HCT116 (cell line): ENCODE measurements around the gene FABP3. TPM values are rescaled to one million over a fixed set of nuclear protein-coding genes. Genes with fewer than 3 reads are reported as not detected.

ENCODE experiments used
- ATAC-seq: fragments of 200-7000 bp; cut with Tn5 transposase; 2 replicates; pipeline ENCODE4 v1.9.1; 2020; ENCODE audit warnings: mild to moderate bottlenecking, moderate library complexity
- BruUV-seq: library from RNA; stranded (reverse); fragments of 400-500 nt; replicated peaks from 2 replicates; lab custom pipeline; 2021; lab: Mats Ljungman, UMichigan
- CTCF ChIA-PET: fragments of 300-600 bp; sonication (Branson Sonifier 250); formaldehyde crosslinking; loops from one replicate; lab custom pipeline; 2021; ENCODE audit warnings: antibody characterized with exemption; lab: Charles Lee
- POLR2A ChIA-PET: fragments of 300-600, 350-600 bp; sonication (Branson Sonifier 250); formaldehyde crosslinking; loops from one replicate; lab custom pipeline; 2021; ENCODE audit warnings: antibody characterized with exemption; lab: Charles Lee
- RAD21 ChIA-PET, 2 experiments: fragments of 300-600 bp; sonication (Branson Sonifier 250); formaldehyde crosslinking; loops; one replicate each; lab custom pipeline; 2023; ENCODE audit warnings: low total read pairs in 2 of 2; ENCODE audit not compliant: uncharacterized antibody in 2 of 2, unreplicated experiment in 2 of 2, low non-redundant PET in 1 of 2; lab: Charles Lee
- DNase-seq: peaks from one replicate; pipeline ENCODE4 v3.0.0-alpha.2; 2010; ENCODE audit warnings: low read depth, low spot score
- H2AFZ ChIP-seq: fragments of 200-600 bp; shearing (Covaris generic), sonication (generic); 2 replicates; pipeline ENCODE4 v1.6.1; 2017; ENCODE audit warnings: low read depth, mixed run types, mixed read lengths, antibody characterized with exemption, low read length; ENCODE audit not compliant: poor library complexity, severe bottlenecking
- H3K27ac ChIP-seq: 2 replicates; pipeline ENCODE4 v1.5.1; 2012; ENCODE audit warnings: low read depth, low read length
- H3K27me3 ChIP-seq: fragments of 200-600 bp; sonication (generic); 2 replicates; pipeline ENCODE4 v1.6.1; 2016; ENCODE audit warnings: mixed run types, low read length, mixed read lengths; ENCODE audit not compliant: insufficient read depth
- H3K36me3 ChIP-seq, 2 experiments: fragments of 200-500 bp in 1 of 2; fragments of 200-600 bp in 1 of 2; sonication (Bioruptor generic) in 1 of 2; sonication (generic) in 1 of 2; 2 replicates each; pipeline versions ENCODE4 v1.5.1 to v1.6.1; 2014 to 2016; ENCODE audit warnings: low read length in 2 of 2, inconsistent platforms in 1 of 2, mixed read lengths in 1 of 2, mixed run types in 1 of 2; ENCODE audit not compliant: insufficient read depth in 2 of 2, control insufficient read depth in 1 of 2
- H3K4me1 ChIP-seq, 2 experiments: fragments of 200-600 bp in 1 of 2; sonication (generic) in 1 of 2; 2 replicates each; pipeline versions ENCODE4 v1.5.1 to v1.6.1; 2012 to 2017; ENCODE audit warnings: low read length in 2 of 2, inconsistent platforms in 1 of 2, mild to moderate bottlenecking in 1 of 2, mixed read lengths in 1 of 2, mixed run types in 1 of 2, moderate library complexity in 1 of 2; ENCODE audit not compliant: insufficient read depth in 2 of 2, control insufficient read depth in 1 of 2
- H3K4me2 ChIP-seq: fragments of 200-600 bp; sonication (generic); 2 replicates; pipeline ENCODE4 v1.6.1; 2017; ENCODE audit warnings: mixed run types, low read length, mixed read lengths
- H3K4me3 ChIP-seq, 2 experiments: fragments of 200-600 bp in 1 of 2; sonication (generic) in 1 of 2; replicated peaks in 1 of 2; 2 replicates each; pipeline ENCODE4 v1.5.1; 2011 to 2016; ENCODE audit warnings: low read length in 2 of 2, control low read depth in 1 of 2, low read depth in 1 of 2, mild to moderate bottlenecking in 1 of 2, mixed read lengths in 1 of 2, mixed run types in 1 of 2
- H3K79me2 ChIP-seq: fragments of 200-600 bp; sonication (generic); 2 replicates; pipeline ENCODE4 v1.6.1; 2017; ENCODE audit warnings: mild to moderate bottlenecking, mixed run types, low read length, moderate library complexity, mixed read lengths; ENCODE audit not compliant: insufficient read depth
- H3K9ac ChIP-seq: fragments of 200-600 bp; sonication (generic); 2 replicates; pipeline ENCODE4 v1.6.1; 2016; ENCODE audit warnings: low read length, mixed read lengths
- H3K9me2 ChIP-seq: fragments of 200-600 bp; sonication (generic), shearing (Covaris generic); 2 replicates; pipeline ENCODE4 v1.6.1; 2017; ENCODE audit warnings: mixed run types, mild to moderate bottlenecking, moderate library complexity; ENCODE audit not compliant: insufficient read depth
- H3K9me3 ChIP-seq, 2 experiments: fragments of 200-500 bp in 1 of 2; fragments of 200-600 bp in 1 of 2; sonication (Bioruptor generic) in 1 of 2; sonication (generic) in 1 of 2; 2 replicates each; pipeline ENCODE4 v1.6.1; 2014 to 2017; ENCODE audit warnings: low read length in 2 of 2, mixed read lengths in 2 of 2, inconsistent platforms in 1 of 2, low read depth in 1 of 2, mild to moderate bottlenecking in 1 of 2, mixed run types in 1 of 2, moderate library complexity in 1 of 2; ENCODE audit not compliant: control insufficient read depth in 1 of 2, insufficient read depth in 1 of 2
- H4K20me1 ChIP-seq: fragments of 200-600 bp; sonication (generic), shearing (Covaris generic); 2 replicates; pipeline ENCODE4 v1.6.1; 2017; ENCODE audit warnings: mixed run types, mild to moderate bottlenecking, moderate library complexity; ENCODE audit not compliant: insufficient read depth
- ATF3 ChIP-seq: IDR thresholded peaks from 2 replicates; pipeline ENCODE4 v1.6.1; 2012
- CBX3 ChIP-seq: IDR thresholded peaks from 2 replicates; pipeline ENCODE4 v1.6.1; 2012; ENCODE audit warnings: low read depth
- EGR1 ChIP-seq: IDR thresholded peaks from 2 replicates; pipeline ENCODE4 v1.6.1; 2012; ENCODE audit warnings: low read depth
- EZH2 ChIP-seq: fragments of 200-600 bp; sonication (generic); IDR thresholded peaks from 2 replicates; pipeline ENCODE4 v1.6.1; 2017; ENCODE audit warnings: antibody characterized with exemption, mixed run types
- EZH2phosphoT487 ChIP-seq: fragments of 200-600 bp; IDR thresholded peaks from 2 replicates; pipeline ENCODE4 v1.6.1; 2018; ENCODE audit warnings: antibody characterized with exemption, borderline replicate concordance
- FOSL1 ChIP-seq: IDR thresholded peaks from 2 replicates; pipeline ENCODE4 v1.6.1; 2012; ENCODE audit warnings: low read depth
- JUND ChIP-seq: IDR thresholded peaks from 2 replicates; pipeline ENCODE4 v1.6.1; 2012
- POLR2A ChIP-seq: IDR thresholded peaks from 2 replicates; pipeline ENCODE4 v1.7.0; 2011; ENCODE audit warnings: borderline replicate concordance; ENCODE audit not compliant: insufficient read depth, insufficient read length; ENCODE audit errors: extremely low read depth
- POLR2AphosphoS5 ChIP-seq: IDR thresholded peaks from 2 replicates; pipeline ENCODE4 v1.6.1; 2011; ENCODE audit warnings: mild to moderate bottlenecking, low read depth, low read length, moderate library complexity
- RAD21 ChIP-seq: IDR thresholded peaks from 2 replicates; pipeline ENCODE4 v1.6.1; 2012; ENCODE audit warnings: low read depth, mild to moderate bottlenecking
- SIN3A ChIP-seq: IDR thresholded peaks from 2 replicates; pipeline ENCODE4 v1.6.1; 2012; ENCODE audit warnings: low read depth
- SP1 ChIP-seq: IDR thresholded peaks from 2 replicates; pipeline ENCODE4 v1.6.1; 2012; ENCODE audit warnings: low read depth
- TCF7L2 ChIP-seq: IDR thresholded peaks from 2 replicates; pipeline ENCODE4 v1.7.0; 2011; ENCODE audit warnings: borderline replicate concordance, inconsistent platforms; ENCODE audit not compliant: insufficient read depth, insufficient read length; ENCODE audit errors: extremely low read depth
- YY1 ChIP-seq: IDR thresholded peaks from 2 replicates; pipeline ENCODE4 v1.6.1; 2011; ENCODE audit warnings: low read length, low read depth, moderate library complexity, mild to moderate bottlenecking; ENCODE audit not compliant: insufficient replicate concordance; ENCODE audit errors: extremely low read depth
- ZBTB33 ChIP-seq: IDR thresholded peaks from 2 replicates; pipeline ENCODE4 v1.6.1; 2011; ENCODE audit warnings: mild to moderate bottlenecking, low read length, moderate library complexity; ENCODE audit not compliant: insufficient replicate concordance; ENCODE audit errors: extremely low read depth
- ZFX ChIP-seq: fragments of 450-650 bp; IDR thresholded peaks from 2 replicates; pipeline ENCODE4 v1.6.1; 2017
- ZNF274 ChIP-seq: fragments of 200-500 bp; sonication (Bioruptor generic); IDR thresholded peaks from 2 replicates; pipeline ENCODE4 v1.6.1; 2014; ENCODE audit warnings: mild to moderate bottlenecking, low read depth, low read length, inconsistent platforms
- intact Hi-C: fragments of 100-400 bp; cut with micrococcal nuclease; formaldehyde crosslinking; loops from 2 replicates; pipeline ENCODE4 v1.10.0; 2022
- total RNA-seq: library from RNA; stranded (reverse); gene quantifications from one replicate; pipeline ENCODE4 v1.2.1, GENCODE V29; 2021; ENCODE audit not compliant: unreplicated experiment
- TF ChIP-seq, protein P1 (sequence below), 3 experiments: fragments of 200-600 bp in 1 of 3; sonication (generic) in 1 of 3; IDR thresholded peaks in 2 of 3; conservative IDR thresholded peaks in 1 of 3; 2 replicates each; pipeline ENCODE4 v1.5.1; 2012 to 2017; ENCODE audit warnings: low read depth in 2 of 3, low read length in 2 of 3, antibody characterized with exemption in 1 of 3, borderline replicate concordance in 1 of 3, control low read depth in 1 of 3, mild to moderate bottlenecking in 1 of 3, mixed read lengths in 1 of 3, mixed run types in 1 of 3, moderate library complexity in 1 of 3; ENCODE audit not compliant: insufficient read depth in 1 of 3

FABP3 gene
- total RNA-seq, 1 experiment from 2014 or later: not detected

DNA sequence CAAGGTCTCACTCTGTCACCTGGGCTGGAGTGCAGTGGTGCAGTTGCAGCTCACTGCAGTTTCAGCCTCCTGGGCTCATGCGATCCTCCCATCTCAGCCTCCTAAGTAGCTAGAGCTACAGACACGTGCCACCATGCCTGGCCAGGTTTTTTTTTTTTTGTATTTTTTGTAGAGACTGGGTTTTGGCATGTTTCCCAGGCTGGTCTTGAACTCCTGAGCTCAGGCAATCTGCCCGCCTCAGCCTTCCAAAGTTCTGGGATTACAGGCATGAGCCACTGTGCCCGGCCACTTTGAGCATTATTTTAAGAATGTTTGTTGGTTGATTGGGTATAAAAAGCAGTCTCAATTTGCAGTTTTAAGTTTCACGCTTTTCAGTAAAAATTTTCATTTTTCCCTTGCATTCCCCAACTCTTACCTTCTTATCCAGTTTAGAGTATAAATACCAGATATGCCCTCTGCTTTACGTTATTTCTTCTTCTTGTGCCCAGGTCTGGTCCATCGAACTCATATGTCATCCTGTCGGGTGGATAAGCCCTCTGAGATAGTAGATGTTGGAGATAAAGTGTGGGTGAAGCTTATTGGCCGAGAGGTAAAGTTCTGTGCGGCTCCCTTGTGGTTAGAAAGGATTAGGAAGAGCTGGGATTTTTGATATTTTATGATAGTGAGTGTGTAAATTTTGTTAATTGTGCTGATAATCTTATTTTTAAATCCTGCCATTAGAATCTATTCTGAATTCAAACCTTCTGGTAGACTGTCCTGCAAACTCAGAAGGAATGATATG lies 36.0 kb downstream of the FABP3 start:
- Histone ChIP-seq H4K20me1 (0 out of 2 replicates have a peak, but pooled peaks cover 3% of the 10 kb centered on the region), H3K27ac (no peak overlapping the region), H3K36me3 (0 out of 4 replicates have a peak, but pooled peaks cover 0 to 2% of the 10 kb centered on the region in 2 experiments), H3K9me2 (no peaks in the 10 kb centered on the region), H3K4me3 (no peak overlapping the region), H3K27me3 (no peaks in the 10 kb centered on the region), H3K4me2 (no peak overlapping the region), H3K79me2 (no peaks in the 10 kb centered on the region), H3K9me3 (no peaks in the 10 kb centered on the region), H2AFZ (no peak overlapping the region), H3K4me1 (no peaks in the 10 kb centered on the region), H3K9ac (no peak overlapping the region)
- ChIA-PET CTCF (interaction anchor here (1.1 to 2.5 kb wide), 2 partner anchors 151 to 156 kb away, joined by 3 to 8 read pairs; no protein-coding TSS in a partner anchor), POLR2A (no interaction called here), RAD21 (no interaction called here)
- intact Hi-C loops: no loop called here
- no peak for TF ChIP-seq FOSL1
- TF ChIP-seq TCF7L2: no peak
- TF ChIP-seq POLR2AphosphoS5: no peak
- no peak for TF ChIP-seq SP1
- TF ChIP-seq ZBTB33: no peak
- TF ChIP-seq, protein P1, sequence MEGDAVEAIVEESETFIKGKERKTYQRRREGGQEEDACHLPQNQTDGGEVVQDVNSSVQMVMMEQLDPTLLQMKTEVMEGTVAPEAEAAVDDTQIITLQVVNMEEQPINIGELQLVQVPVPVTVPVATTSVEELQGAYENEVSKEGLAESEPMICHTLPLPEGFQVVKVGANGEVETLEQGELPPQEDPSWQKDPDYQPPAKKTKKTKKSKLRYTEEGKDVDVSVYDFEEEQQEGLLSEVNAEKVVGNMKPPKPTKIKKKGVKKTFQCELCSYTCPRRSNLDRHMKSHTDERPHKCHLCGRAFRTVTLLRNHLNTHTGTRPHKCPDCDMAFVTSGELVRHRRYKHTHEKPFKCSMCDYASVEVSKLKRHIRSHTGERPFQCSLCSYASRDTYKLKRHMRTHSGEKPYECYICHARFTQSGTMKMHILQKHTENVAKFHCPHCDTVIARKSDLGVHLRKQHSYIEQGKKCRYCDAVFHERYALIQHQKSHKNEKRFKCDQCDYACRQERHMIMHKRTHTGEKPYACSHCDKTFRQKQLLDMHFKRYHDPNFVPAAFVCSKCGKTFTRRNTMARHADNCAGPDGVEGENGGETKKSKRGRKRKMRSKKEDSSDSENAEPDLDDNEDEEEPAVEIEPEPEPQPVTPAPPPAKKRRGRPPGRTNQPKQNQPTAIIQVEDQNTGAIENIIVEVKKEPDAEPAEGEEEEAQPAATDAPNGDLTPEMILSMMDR (IDR thresholded peaks at IDR 0.05 in 2 of 3, conservative IDR thresholded peaks at IDR 0.05 in 1 of 3; ENCODE audit: borderline replicate concordance in 1 of 3, insufficient read depth in 1 of 3, low read depth in 2 of 3, low read length in 2 of 3): no peak
- TF ChIP-seq JUND: no peak
- TF ChIP-seq CBX3: no peak
- TF ChIP-seq RAD21: no peak
- TF ChIP-seq EGR1: no peak
- TF ChIP-seq SIN3A: no peak
- TF ChIP-seq YY1: no peak
- no peak for TF ChIP-seq EZH2
- TF ChIP-seq POLR2A: no peak
- no peak for TF ChIP-seq ZFX
- TF ChIP-seq ATF3: no peak
- TF ChIP-seq ZNF274: no peak
- TF ChIP-seq EZH2phosphoT487: no peak
- no TSS peak for BruUV-seq
- DNase-seq: no peak
- no peak for ATAC-seq
